Left colon (tissue), 2 donors: ENCODE results near the gene ADK. TPM values are rescaled to one million over a fixed set of nuclear protein-coding genes. Genes with fewer than 3 reads are reported as not detected.
"Not testable (repeated sequence)": the region's sequence is repeated elsewhere in the genome, so short reads cannot be mapped to it uniquely, and the experiment has no call there.

Experiments used
- ATAC-seq: fragments of 200-7000 bp; cut with Tn5 transposase; one replicate; pipeline ENCODE4 v1.9.1; 2020; ENCODE audit warnings: mild to moderate bottlenecking, moderate library complexity
- DNase-seq, 2 donors: peaks; one replicate each; pipeline ENCODE4 v3.0.0-alpha.2; 2020
- intact Hi-C, 2 donors: fragments of 100-400 bp; cut with DNase I in 1 of 2; cut with micrococcal nuclease in 1 of 2; formaldehyde crosslinking; loops; one replicate each; pipeline versions ENCODE4 v1.11.2 to v1.14.0; 2022; cut with DNase I, micrococcal nuclease
- total RNA-seq, 2 donors: library from RNA; stranded (reverse); fragmentation: NEBNext Ultra II Directional; extraction: Animal tissue kit (Norgen Biotek cat#: 25700); gene quantifications; one replicate each; pipeline ENCODE4 v1.2.1, GENCODE V29; 2021
- donor health status: DM: no; HTN: no; CAD: no.
- donor health status: DM: yes; HTN: yes; CAD: no.

The ADK gene
- total RNA-seq, 2 donors from 2014 or later, result 16.2 to 16.4 TPM

DNA sequence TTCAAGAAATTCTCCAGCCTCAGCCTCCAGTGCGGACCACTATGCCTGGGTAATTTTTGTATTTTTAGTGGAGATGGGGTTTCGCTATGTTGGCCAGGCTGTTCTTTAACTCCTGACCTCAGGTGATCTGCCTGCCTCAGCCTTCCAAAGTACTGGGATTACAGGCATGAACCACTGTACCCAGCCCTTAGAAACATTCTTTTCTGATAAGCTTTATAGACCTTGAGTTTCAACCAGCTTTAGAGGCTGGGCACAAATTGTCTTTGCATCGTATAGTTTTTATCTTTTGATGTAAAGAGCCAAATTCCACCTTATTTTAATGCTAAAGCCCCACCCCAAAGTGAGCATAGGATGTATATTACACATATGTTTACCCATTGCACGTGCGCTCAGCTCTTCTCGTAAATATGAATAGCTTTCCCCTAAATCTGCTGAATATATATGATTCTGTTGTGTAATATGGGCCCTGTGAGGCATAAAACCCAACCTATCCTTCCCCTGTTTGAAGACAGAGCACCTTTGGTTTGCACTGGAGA, 124.8 kb downstream of the ADK start:
- intact Hi-C loops, result no loop called here

DNA sequence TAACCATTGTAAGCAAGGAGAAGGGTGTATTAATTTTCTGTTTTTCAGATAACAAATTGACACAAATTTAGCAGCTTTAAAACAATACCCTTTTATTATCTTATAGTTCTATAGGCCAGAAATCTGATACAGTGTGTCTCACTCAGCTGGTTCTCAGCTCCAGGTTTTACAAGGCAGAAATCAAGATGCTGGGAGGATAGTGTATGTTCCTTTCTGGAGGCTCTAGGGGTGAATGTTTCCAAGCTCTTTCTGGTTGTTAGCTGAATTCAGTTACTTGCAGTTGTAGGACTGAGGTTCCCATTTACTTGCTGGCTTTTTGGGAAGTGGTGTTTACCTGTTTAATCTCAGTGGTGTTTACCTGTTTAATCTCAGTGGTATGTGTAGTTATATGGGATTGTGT, 125.4 kb downstream of the ADK start:
- ATAC-seq (no peak), DNase-seq (no peak)
- intact Hi-C loops, result no loop called here

More for the DNA sequence above, 124.8 kb downstream of the ADK start:
- DNase-seq (no peak), ATAC-seq (peak; percentile 78)

GRCh38 chr10:74282151-74282847, 131.3 kb downstream of the ADK start:
- no peak for DNase-seq

GRCh38 chr10:74282848-74283210, 131.8 kb downstream of the ADK start:
- intact Hi-C loops, result no loop called here
- DNase-seq (no peak), ATAC-seq (no peak)

More at GRCh38 chr10:74282151-74282847, 131.3 kb downstream of the ADK start:
- no peak for ATAC-seq
- intact Hi-C loops, result no loop called here

- DNase-seq (no peak), ATAC-seq (no peak)
- intact Hi-C loops, result no loop called here
These were observed 138.2 kb downstream of the ADK start for GRCh38 chr10:74289188-74289587.

GRCh38 chr10:74289951-74290350, 138.9 kb downstream of the ADK start:
- ATAC-seq (no peak), DNase-seq (no peak)
- intact Hi-C loops, result no loop called here

GRCh38 chr10:74290708-74291107, 139.7 kb downstream of the ADK start:
- intact Hi-C loops, result no loop called here
- ATAC-seq, result no peak
- no peak for DNase-seq

DNA sequence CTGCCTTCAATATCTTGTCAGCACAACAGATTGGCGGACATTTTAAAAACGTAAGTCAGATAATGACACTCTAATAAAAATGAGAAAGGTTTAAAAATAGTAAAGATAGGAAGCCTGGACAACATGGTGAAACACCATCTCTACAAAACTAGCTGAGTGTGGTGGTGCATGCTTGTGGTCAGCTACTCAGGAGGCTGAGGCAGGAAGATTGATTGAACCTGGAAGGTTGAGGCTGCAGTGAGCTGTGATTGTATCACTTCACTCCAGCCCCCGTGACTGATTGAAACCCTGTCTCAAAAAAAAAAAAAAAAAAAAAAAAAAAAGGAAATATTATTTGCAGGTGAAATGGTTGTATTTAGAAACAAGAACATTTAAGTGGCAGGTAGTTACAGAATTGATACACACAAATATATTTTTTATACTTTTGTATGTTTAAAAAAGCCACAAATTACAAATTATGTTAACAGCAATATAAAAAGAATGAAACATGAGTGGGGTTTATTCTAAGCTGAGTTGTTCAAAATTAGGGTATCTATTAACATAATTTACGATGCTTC, 141.9 kb downstream of the ADK start:
- DNase-seq (no peak), ATAC-seq (no peak)

GRCh38 chr10:74293686-74294371, 142.8 kb downstream of the ADK start:
- intact Hi-C loops, result no loop called here
- ATAC-seq (peak; percentile 43), DNase-seq (no peak)

More for the DNA sequence above, 141.9 kb downstream of the ADK start:
- intact Hi-C loops, result no loop called here

DNA sequence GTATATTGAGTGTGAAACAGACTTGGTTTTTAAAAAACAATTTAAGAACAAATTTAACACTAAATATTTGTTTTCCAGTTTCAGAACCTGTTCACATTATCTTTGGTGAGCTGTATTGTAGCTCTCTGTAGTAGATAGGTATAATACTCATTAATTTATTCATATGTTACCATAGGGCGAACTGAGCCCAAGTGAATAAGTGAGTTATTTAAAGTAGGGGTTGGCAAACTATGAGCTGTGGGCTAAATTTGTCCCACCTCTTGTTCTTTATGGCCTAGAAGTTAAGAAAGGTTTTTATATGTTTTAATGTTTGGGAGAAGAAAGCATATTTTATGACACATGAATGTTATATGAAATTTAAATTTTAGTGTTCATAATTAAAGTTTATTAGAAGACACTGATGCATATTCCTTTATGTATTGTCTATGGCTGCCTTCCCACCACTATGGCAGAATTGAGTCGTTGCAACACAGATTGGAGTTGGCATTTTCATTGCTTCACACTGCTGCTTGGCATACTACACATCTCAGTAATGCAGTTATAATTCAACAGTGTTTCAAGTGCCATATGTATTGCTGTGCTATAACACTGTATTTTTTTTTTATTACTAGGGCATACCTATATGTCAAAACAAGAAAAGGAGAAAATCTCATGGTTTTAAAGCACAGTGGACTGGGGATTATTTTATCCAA, 146.5 kb downstream of the ADK start:
- intact Hi-C loops, result no loop called here
- DNase-seq (no peak), ATAC-seq (no peak)

- ATAC-seq, DNase-seq, intact Hi-C loops: not testable (repeated sequence)
These were observed 149.1 kb downstream of the ADK start for GRCh38 chr10:74300074-74300621.

- intact Hi-C loops, result no loop called here
- DNase-seq (no peak), ATAC-seq (no peak)
These were observed 149.6 kb downstream of the ADK start for GRCh38 chr10:74300666-74301065.

DNA sequence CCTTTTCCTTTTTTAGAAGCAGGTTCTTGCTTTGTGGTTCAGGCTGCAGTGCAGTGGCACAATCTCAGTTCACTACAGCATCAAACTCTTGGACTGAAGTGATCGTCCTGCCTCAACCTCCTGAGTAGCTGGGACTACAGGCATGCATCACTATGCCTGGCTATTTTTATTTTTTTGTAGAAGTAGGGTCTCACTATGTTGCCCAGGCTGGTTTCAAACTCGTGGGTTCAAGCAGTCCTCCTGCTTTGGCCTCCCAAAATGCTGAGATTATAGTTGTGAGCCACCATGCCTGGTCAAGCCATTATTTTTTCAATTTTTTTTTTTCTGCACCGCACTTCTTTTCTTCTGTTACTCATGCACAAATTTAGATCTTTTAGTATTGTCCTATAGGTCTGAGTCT, 154.7 kb downstream of the ADK start:
- ATAC-seq (no peak), DNase-seq (no peak)
- intact Hi-C loops, result no loop called here

DNA sequence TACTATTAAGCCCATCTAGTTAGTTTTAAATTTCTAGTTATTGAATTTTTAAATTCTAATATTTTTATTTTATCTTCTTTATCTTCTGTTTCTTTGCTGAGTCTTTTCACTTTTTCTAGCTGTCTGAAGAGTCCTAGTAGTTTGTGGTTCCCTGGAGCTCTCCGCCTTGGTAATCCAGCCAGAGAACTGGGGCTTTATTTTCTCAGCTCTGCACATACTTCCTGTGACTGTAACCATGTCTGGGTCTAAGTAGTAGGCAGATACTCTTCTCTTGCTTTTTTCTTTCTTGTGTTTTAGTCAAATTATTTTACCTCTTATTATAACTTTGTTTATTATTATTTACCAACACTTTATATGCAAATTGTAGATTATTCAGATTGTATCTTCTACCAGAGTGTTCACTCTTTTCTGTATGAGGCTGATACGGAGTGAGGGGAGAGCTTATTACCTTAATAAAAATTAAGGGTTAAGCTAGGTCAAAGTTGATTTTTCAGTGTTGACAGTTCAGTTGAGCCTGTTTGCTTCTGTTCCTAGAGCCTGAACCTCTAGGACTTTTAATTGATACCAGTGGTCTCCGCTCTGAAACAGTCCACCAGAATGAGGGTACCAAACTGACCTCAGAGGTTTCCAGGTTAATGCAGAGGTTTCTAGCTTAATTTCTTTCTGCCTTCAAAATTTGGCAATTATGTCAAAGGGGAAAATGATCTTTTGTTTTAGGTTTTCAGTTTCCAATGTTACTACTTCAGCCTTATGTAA, 155.4 kb downstream of the ADK start:
- intact Hi-C loops, result no loop called here
- no peak for ATAC-seq
- no peak for DNase-seq

GRCh38 chr10:74307061-74307651, 156.1 kb downstream of the ADK start:
- intact Hi-C loops, result no loop called here
- ATAC-seq, result no peak
- DNase-seq, result no peak

- intact Hi-C loops, result no loop called here
- no peak for DNase-seq
- no peak for ATAC-seq
These were observed 159.7 kb downstream of the ADK start for GRCh38 chr10:74310652-74311257.

GRCh38 chr10:74314166-74314565, 163.1 kb downstream of the ADK start:
- intact Hi-C loops, result no loop called here
- ATAC-seq, result no peak

DNA sequence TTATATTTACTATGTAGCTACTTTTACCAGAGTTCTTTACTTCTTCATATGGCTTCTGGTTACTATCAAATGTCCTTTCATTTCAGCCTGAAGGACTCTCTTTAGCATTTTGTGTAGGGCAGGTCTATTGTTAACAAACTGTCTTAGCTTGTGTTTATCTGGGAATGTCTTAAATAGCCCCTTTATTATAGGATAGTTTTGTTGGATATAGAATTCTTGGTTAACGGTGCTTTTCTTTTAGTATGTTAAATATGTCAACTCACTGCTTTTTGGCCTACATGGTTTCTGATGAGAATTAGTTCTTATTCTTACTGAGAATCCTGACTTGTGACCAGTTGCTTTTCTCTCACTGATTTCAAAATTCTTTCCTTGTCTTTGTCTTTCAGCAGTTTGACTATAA, 169.0 kb downstream of the ADK start:
- intact Hi-C loops, result no loop called here
- no peak for DNase-seq
- no peak for ATAC-seq

More at GRCh38 chr10:74314166-74314565, 163.1 kb downstream of the ADK start:
- no peak for DNase-seq
